Cardiac muscle cell (in vitro differentiated cells and primary cell): ENCODE measurements around the gene ROCK2. TPM values are rescaled to one million over a fixed set of nuclear protein-coding genes. Genes with fewer than 3 reads are reported as not detected.
"Not testable (repeated sequence)": the region's sequence is repeated elsewhere in the genome, so short reads cannot be mapped to it uniquely, and the experiment has no call there.

Source experiments
- DNase-seq, 2 donors: peaks; one replicate each; pipeline versions ENCODE4 v3.0.0 to v3.0.0-alpha.2; 2010 to 2017; ENCODE audit warnings: low read depth in 1 of 2, low spot score in 1 of 2
- H3K27ac ChIP-seq: fragments of 200-600 bp; sonication (generic); 2 replicates; pipeline ENCODE4 v1.5.1; 2016
- H3K27me3 ChIP-seq: fragments of 200-600 bp; sonication (generic); 2 replicates; pipeline ENCODE4 v1.6.0; 2016; ENCODE audit warnings: control low read depth
- H3K36me3 ChIP-seq: fragments of 200-600 bp; sonication (generic); 2 replicates; pipeline ENCODE4 v1.5.1; 2016; ENCODE audit warnings: control low read depth
- H3K4me1 ChIP-seq: fragments of 200-600 bp; sonication (generic); 2 replicates; pipeline ENCODE4 v1.8.1; 2017; ENCODE audit warnings: low read depth, mild to moderate bottlenecking, mixed run types
- H3K4me3 ChIP-seq: fragments of 200-600 bp; sonication (generic); 2 replicates; pipeline ENCODE4 v1.5.1; 2016; ENCODE audit warnings: mild to moderate bottlenecking
- H3K9me3 ChIP-seq: fragments of 200-600 bp; sonication (generic); 2 replicates; pipeline ENCODE4 v1.5.1; 2017; ENCODE audit warnings: low read depth, mild to moderate bottlenecking, control low read depth
- CTCF ChIP-seq: IDR thresholded peaks from 2 replicates; pipeline ENCODE4 v1.5.1; 2012; ENCODE audit warnings: low read depth, mild to moderate bottlenecking, low read length
- polyA plus RNA-seq: library from polyadenylated mRNA; unstranded; fragments of >200 nt; fragmentation: Nextera tagmentation; extraction: Ambion mirVana; gene quantifications from 2 replicates; pipeline ENCODE4 v1.2.1, GENCODE V29; 2016
- total RNA-seq: library from RNA; depleted of rRNA; stranded (reverse); fragments of >200 nt; gene quantifications from 2 replicates; pipeline ENCODE4 v1.2.3, GENCODE V29; 2016

ROCK2 gene
- total and polyA plus RNA-seq, 2 experiments from 2014 or later: 18.9 to 31.7 TPM

- Histone ChIP-seq H3K27me3 (no peaks in the 10 kb centered on the region), H3K9me3 (no peaks in the 10 kb centered on the region), H3K36me3 (no peaks in the 10 kb centered on the region), H3K4me3 (no peak overlapping the region), H3K27ac (no peak overlapping the region), H3K4me1 (no peaks in the 10 kb centered on the region)
- no peak for TF ChIP-seq CTCF
- no peak for DNase-seq
These were observed 88.3 kb downstream of the ROCK2 start for GRCh38 chr2:11256166-11256565.

GRCh38 chr2:11254100-11254536 is 90.3 kb downstream of the ROCK2 start:
- H3K9me3 ChIP-seq: no peaks in the 10 kb centered on the region
- no peak for TF ChIP-seq CTCF
- H3K4me1 ChIP-seq: no peaks in the 10 kb centered on the region
- no peak for DNase-seq
- no peak overlapping the region for H3K27ac ChIP-seq
- H3K27me3 ChIP-seq: no peaks in the 10 kb centered on the region
- H3K4me3 ChIP-seq: no peak overlapping the region
- no peaks in the 10 kb centered on the region for H3K36me3 ChIP-seq

- H3K9me3 ChIP-seq, DNase-seq, H3K36me3 ChIP-seq, H3K27ac ChIP-seq, H3K4me1 ChIP-seq, H3K4me3 ChIP-seq, H3K27me3 ChIP-seq: not testable (repeated sequence)
These were observed 92.0 kb downstream of the ROCK2 start for GRCh38 chr2:11252458-11252857.

- Histone ChIP-seq H3K4me1 (no peaks in the 10 kb centered on the region), H3K36me3 (peaks cover 3% of the 10 kb centered on the region), H3K9me3 (no peaks in the 10 kb centered on the region), H3K27me3 (no peaks in the 10 kb centered on the region), H3K4me3 (no peak overlapping the region), H3K27ac (no peak overlapping the region)
- no peak for TF ChIP-seq CTCF
- peak in 1 of 2 donors; percentile 28 for DNase-seq
These were observed 93.8 kb downstream of the ROCK2 start for GRCh38 chr2:11250400-11251196.

- no peaks in the 10 kb centered on the region for H3K4me1 ChIP-seq
- H3K36me3 ChIP-seq: peaks cover 3% of the 10 kb centered on the region
- H3K27ac ChIP-seq: no peak overlapping the region
- no peak overlapping the region for H3K4me3 ChIP-seq
- DNase-seq: no peak
- no peak for TF ChIP-seq CTCF
- no peaks in the 10 kb centered on the region for H3K27me3 ChIP-seq
- no peaks in the 10 kb centered on the region for H3K9me3 ChIP-seq
These were observed 99.1 kb downstream of the ROCK2 start for GRCh38 chr2:11245322-11245721.

GRCh38 chr2:11244091-11244826 is 100.2 kb downstream of the ROCK2 start:
- TF ChIP-seq CTCF: no peak
- Histone ChIP-seq H3K27me3 (no peaks in the 10 kb centered on the region), H3K27ac (no peak overlapping the region), H3K36me3 (peaks cover 3% of the 10 kb centered on the region), H3K4me3 (no peak overlapping the region), H3K4me1 (no peaks in the 10 kb centered on the region), H3K9me3 (no peaks in the 10 kb centered on the region)
- DNase-seq: no peak
